ENCODE measurements around the gene S1PR3.

GRCh38 chr9:88998503-88998902 lies 7.2 kb downstream of the S1PR3 start:
- TF ChIP-seq CTCF (conservative IDR thresholded peaks at IDR 0.05; ENCODE audit: low read depth, low read length) (no peak), EZH2 (IDR thresholded peaks at IDR 0.05; ENCODE audit: low read length, unreplicated experiment) (no peak)
